Measurements from ENCODE around the gene KCNJ3.

Gene KCNJ3

DNA sequence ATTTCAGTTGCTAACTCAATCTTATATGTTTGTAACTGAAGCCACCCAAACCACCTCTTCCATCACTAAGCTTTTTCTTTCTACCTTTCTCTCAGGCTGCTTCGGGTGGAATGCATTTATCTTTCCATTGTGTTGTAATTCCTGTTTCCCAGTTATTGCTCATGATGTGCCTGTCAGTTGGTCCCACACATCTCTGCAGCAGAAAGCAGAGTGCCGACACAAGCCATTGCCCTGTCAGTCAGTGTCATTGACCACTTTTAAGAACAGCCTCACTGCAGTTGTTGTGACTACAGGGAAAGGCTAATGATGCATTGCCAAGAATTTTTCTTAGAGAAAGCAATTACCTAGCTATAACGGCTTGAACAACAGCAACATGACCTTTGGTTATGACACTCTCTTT is 24.8 kb upstream of the KCNJ3 start (continued):
- TF ChIP-seq, protein P1, sequence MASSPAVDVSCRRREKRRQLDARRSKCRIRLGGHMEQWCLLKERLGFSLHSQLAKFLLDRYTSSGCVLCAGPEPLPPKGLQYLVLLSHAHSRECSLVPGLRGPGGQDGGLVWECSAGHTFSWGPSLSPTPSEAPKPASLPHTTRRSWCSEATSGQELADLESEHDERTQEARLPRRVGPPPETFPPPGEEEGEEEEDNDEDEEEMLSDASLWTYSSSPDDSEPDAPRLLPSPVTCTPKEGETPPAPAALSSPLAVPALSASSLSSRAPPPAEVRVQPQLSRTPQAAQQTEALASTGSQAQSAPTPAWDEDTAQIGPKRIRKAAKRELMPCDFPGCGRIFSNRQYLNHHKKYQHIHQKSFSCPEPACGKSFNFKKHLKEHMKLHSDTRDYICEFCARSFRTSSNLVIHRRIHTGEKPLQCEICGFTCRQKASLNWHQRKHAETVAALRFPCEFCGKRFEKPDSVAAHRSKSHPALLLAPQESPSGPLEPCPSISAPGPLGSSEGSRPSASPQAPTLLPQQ (tag by site-specific recombination; IDR thresholded peaks at IDR 0.05) = no peak

DNA sequence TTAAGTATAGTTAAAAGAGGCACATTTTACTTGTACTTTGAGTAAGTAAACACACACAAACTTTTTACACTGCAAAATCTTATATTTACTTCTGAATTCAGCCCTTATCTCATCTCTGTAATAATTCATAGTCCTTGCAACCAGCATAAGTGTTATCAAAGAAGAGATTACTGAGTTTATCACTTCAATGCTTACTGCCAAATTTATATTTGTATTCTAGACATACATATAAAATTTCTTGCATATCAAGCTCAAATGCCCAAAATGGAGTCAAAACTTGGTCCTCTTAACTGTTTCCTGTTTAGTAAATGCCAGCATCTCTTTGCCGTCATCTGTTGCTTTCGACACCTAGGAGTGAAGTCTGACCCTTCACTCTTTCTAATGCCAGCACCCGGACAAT is 21.1 kb upstream of the KCNJ3 start:
- Histone ChIP-seq H3K4me3 (ENCODE audit: low read depth, low read length) (no peak overlapping the region), H3K27ac (ENCODE audit: extremely low read depth, low read depth, low read length) (no peak overlapping the region), H3K4me1 (ENCODE audit: control insufficient read depth, insufficient read depth, low read length) (no peaks in the 10 kb centered on the region), H3K9me3 (ENCODE audit: control insufficient read depth, insufficient read depth, low read depth, low read length) (no peaks in the 10 kb centered on the region), H3K36me3 (ENCODE audit: control insufficient read depth in 2 of 2, insufficient read depth in 1 of 2, low read length in 2 of 2) (no peaks in the 10 kb centered on the region)
- POLR2A ChIA-PET = no interaction called here
- CTCF ChIA-PET = interaction anchor here (0.8 kb wide), 1 partner anchor 54 kb away, joined by 3 read pairs; no protein-coding TSS in a partner anchor
- TF ChIP-seq ZNF510 (tag by site-specific recombination; IDR thresholded peaks at IDR 0.05; ENCODE audit: insufficient replicate concordance) (no peak), ZNF16 (tag by site-specific recombination; IDR thresholded peaks at IDR 0.05; ENCODE audit: low read depth) (no peak), ZNF776 (tag by site-specific recombination; IDR thresholded peaks at IDR 0.05; ENCODE audit: borderline replicate concordance) (no peak), GLIS2 (tag by site-specific recombination; IDR thresholded peaks at IDR 0.05) (no peak), ZNF529 (tag by site-specific recombination; IDR thresholded peaks at IDR 0.05; ENCODE audit: insufficient replicate concordance) (no peak), ZNF10 (tag by site-specific recombination; IDR thresholded peaks at IDR 0.05) (no peak), WT1 (tag by site-specific recombination; IDR thresholded peaks at IDR 0.05) (no peak), ZFP41 (tag by site-specific recombination; IDR thresholded peaks at IDR 0.05; ENCODE audit: borderline replicate concordance) (no peak), EGR2 (tag by site-specific recombination; IDR thresholded peaks at IDR 0.05; ENCODE audit: low read depth) (no peak), ZBTB17 (tag by site-specific recombination; IDR thresholded peaks at IDR 0.05) (no peak), ZNF391 (tag by site-specific recombination; IDR thresholded peaks at IDR 0.05; ENCODE audit: borderline replicate concordance, low read depth) (no peak), ZNF837 (tag by site-specific recombination; IDR thresholded peaks at IDR 0.05) (no peak), ZEB2 (tag by site-specific recombination; IDR thresholded peaks at IDR 0.05) (no peak), ZNF23 (tag by site-specific recombination; IDR thresholded peaks at IDR 0.05; ENCODE audit: borderline replicate concordance) (no peak), ZNF585B (tag by site-specific recombination; IDR thresholded peaks at IDR 0.05) (no peak)
- TF ChIP-seq, protein P2, sequence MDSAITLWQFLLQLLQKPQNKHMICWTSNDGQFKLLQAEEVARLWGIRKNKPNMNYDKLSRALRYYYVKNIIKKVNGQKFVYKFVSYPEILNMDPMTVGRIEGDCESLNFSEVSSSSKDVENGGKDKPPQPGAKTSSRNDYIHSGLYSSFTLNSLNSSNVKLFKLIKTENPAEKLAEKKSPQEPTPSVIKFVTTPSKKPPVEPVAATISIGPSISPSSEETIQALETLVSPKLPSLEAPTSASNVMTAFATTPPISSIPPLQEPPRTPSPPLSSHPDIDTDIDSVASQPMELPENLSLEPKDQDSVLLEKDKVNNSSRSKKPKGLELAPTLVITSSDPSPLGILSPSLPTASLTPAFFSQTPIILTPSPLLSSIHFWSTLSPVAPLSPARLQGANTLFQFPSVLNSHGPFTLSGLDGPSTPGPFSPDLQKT (IDR thresholded peaks at IDR 0.05; ENCODE audit: borderline replicate concordance, low read depth, low read length) = no peak
- TF ChIP-seq, protein P3, sequence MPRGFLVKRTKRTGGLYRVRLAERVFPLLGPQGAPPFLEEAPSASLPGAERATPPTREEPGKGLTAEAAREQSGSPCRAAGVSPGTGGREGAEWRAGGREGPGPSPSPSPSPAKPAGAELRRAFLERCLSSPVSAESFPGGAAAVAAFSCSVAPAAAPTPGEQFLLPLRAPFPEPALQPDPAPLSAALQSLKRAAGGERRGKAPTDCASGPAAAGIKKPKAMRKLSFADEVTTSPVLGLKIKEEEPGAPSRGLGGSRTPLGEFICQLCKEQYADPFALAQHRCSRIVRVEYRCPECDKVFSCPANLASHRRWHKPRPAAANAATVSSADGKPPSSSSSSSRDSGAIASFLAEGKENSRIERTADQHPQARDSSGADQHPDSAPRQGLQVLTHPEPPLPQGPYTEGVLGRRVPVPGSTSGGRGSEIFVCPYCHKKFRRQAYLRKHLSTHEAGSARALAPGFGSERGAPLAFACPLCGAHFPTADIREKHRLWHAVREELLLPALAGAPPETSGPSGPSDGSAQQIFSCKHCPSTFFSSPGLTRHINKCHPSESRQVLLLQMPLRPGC (tag by site-specific recombination; IDR thresholded peaks at IDR 0.05) = no peak
- TF ChIP-seq, protein P4, sequence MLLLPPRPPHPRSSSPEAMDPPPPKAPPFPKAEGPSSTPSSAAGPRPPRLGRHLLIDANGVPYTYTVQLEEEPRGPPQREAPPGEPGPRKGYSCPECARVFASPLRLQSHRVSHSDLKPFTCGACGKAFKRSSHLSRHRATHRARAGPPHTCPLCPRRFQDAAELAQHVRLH (tag by site-specific recombination; IDR thresholded peaks at IDR 0.05) = no peak

DNA sequence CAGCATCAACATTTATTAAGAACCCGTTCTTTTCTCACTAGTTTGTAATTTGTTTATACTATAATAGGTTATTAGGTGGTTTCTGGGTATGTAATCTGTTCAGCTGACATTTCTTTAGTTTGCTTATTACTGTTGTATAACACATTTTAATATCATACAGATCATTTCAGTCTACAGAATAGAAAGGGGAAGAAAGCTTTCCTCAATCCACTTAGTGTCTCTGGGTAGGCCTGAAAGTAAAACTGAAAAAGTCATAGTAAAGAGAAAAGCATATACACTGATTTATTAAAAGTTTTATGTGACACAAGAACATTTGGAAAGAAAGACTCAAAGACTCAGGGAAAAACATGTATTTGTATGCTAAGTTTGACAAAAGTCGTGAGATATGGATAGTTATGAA is 16.8 kb upstream of the KCNJ3 start:
- Histone ChIP-seq H3K27ac (ENCODE audit: extremely low read depth, low read depth, low read length) (no peak overlapping the region), H3K9me3 (ENCODE audit: control insufficient read depth, insufficient read depth, low read depth, low read length) (no peaks in the 10 kb centered on the region), H3K36me3 (ENCODE audit: control insufficient read depth in 2 of 2, insufficient read depth in 1 of 2, low read length in 2 of 2) (no peaks in the 10 kb centered on the region), H3K4me3 (ENCODE audit: low read depth, low read length) (no peak overlapping the region), H3K4me1 (ENCODE audit: control insufficient read depth, insufficient read depth, low read length) (no peaks in the 10 kb centered on the region)
- no peak for TF ChIP-seq ZEB2 (tag by site-specific recombination; IDR thresholded peaks at IDR 0.05)
- TF ChIP-seq, protein P5, sequence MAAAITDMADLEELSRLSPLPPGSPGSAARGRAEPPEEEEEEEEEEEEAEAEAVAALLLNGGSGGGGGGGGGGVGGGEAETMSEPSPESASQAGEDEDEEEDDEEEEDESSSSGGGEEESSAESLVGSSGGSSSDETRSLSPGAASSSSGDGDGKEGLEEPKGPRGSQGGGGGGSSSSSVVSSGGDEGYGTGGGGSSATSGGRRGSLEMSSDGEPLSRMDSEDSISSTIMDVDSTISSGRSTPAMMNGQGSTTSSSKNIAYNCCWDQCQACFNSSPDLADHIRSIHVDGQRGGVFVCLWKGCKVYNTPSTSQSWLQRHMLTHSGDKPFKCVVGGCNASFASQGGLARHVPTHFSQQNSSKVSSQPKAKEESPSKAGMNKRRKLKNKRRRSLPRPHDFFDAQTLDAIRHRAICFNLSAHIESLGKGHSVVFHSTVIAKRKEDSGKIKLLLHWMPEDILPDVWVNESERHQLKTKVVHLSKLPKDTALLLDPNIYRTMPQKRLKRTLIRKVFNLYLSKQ (tag by site-specific recombination; IDR thresholded peaks at IDR 0.05; ENCODE audit: borderline replicate concordance) = no peak
- ChIA-PET POLR2A (no interaction called here), CTCF (no interaction called here)

Data from HEK293 (cell line).